Measurements from ENCODE around the gene MYBBP1A. TPM values are rescaled to one million over a fixed set of nuclear protein-coding genes. Genes with fewer than 3 reads are reported as not detected.

MYBBP1A gene
- total and polyA plus RNA-seq, 2 of the 8 experiments (the other 6 are each of a cell fraction or from before 2014, with no cell fraction given): 46.8 to 151 TPM

DNA sequence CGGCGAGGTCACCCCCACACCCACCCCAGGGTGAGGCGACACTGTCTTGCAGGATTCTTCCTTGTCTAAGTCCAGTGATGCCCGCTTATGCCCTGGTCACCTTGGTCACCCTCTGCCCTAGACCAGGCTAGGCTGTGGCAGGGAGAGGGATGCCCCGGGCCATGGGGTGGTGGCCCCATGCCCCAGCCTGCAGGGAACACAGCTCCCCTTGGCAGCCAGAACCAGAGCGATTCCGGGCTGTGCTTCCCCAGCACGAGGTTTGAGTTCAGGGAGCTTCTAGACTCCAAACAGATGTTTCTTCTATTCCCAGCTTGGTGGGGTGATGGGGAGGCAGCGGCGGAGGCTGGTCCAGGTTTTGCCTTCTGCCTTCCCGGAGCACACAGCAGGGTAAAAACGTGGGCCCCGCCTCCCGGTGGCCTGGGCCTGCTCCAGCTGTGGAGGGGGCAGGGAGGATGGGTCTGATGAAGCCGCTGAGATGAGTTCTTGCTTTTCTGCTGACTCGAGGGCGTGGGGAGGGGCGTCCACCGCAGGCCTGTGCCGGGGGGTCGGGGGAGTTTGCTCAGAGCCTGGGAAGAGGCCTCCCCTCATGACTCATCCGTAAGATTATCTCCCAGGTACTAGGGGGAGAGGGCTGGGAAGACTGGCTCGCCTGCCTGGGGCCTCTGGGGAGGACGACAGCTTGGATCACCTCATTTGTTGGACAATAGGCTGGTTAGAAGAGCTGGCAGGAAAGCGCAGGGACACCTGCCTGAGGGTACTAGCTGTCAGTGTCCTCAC lies 44.5 kb upstream of the MYBBP1A start (continued):
- TF ChIP-seq, protein P1, sequence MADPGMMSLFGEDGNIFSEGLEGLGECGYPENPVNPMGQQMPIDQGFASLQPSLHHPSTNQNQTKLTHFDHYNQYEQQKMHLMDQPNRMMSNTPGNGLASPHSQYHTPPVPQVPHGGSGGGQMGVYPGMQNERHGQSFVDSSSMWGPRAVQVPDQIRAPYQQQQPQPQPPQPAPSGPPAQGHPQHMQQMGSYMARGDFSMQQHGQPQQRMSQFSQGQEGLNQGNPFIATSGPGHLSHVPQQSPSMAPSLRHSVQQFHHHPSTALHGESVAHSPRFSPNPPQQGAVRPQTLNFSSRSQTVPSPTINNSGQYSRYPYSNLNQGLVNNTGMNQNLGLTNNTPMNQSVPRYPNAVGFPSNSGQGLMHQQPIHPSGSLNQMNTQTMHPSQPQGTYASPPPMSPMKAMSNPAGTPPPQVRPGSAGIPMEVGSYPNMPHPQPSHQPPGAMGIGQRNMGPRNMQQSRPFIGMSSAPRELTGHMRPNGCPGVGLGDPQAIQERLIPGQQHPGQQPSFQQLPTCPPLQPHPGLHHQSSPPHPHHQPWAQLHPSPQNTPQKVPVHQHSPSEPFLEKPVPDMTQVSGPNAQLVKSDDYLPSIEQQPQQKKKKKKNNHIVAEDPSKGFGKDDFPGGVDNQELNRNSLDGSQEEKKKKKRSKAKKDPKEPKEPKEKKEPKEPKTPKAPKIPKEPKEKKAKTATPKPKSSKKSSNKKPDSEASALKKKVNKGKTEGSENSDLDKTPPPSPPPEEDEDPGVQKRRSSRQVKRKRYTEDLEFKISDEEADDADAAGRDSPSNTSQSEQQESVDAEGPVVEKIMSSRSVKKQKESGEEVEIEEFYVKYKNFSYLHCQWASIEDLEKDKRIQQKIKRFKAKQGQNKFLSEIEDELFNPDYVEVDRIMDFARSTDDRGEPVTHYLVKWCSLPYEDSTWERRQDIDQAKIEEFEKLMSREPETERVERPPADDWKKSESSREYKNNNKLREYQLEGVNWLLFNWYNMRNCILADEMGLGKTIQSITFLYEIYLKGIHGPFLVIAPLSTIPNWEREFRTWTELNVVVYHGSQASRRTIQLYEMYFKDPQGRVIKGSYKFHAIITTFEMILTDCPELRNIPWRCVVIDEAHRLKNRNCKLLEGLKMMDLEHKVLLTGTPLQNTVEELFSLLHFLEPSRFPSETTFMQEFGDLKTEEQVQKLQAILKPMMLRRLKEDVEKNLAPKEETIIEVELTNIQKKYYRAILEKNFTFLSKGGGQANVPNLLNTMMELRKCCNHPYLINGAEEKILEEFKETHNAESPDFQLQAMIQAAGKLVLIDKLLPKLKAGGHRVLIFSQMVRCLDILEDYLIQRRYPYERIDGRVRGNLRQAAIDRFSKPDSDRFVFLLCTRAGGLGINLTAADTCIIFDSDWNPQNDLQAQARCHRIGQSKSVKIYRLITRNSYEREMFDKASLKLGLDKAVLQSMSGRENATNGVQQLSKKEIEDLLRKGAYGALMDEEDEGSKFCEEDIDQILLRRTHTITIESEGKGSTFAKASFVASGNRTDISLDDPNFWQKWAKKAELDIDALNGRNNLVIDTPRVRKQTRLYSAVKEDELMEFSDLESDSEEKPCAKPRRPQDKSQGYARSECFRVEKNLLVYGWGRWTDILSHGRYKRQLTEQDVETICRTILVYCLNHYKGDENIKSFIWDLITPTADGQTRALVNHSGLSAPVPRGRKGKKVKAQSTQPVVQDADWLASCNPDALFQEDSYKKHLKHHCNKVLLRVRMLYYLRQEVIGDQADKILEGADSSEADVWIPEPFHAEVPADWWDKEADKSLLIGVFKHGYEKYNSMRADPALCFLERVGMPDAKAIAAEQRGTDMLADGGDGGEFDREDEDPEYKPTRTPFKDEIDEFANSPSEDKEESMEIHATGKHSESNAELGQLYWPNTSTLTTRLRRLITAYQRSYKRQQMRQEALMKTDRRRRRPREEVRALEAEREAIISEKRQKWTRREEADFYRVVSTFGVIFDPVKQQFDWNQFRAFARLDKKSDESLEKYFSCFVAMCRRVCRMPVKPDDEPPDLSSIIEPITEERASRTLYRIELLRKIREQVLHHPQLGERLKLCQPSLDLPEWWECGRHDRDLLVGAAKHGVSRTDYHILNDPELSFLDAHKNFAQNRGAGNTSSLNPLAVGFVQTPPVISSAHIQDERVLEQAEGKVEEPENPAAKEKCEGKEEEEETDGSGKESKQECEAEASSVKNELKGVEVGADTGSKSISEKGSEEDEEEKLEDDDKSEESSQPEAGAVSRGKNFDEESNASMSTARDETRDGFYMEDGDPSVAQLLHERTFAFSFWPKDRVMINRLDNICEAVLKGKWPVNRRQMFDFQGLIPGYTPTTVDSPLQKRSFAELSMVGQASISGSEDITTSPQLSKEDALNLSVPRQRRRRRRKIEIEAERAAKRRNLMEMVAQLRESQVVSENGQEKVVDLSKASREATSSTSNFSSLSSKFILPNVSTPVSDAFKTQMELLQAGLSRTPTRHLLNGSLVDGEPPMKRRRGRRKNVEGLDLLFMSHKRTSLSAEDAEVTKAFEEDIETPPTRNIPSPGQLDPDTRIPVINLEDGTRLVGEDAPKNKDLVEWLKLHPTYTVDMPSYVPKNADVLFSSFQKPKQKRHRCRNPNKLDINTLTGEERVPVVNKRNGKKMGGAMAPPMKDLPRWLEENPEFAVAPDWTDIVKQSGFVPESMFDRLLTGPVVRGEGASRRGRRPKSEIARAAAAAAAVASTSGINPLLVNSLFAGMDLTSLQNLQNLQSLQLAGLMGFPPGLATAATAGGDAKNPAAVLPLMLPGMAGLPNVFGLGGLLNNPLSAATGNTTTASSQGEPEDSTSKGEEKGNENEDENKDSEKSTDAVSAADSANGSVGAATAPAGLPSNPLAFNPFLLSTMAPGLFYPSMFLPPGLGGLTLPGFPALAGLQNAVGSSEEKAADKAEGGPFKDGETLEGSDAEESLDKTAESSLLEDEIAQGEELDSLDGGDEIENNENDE (IDR thresholded peaks at IDR 0.05; ENCODE audit: insufficient replicate concordance, low read length): no peak
- TF ChIP-seq RAD21 (IDR thresholded peaks at IDR 0.05 in 1 of 2, conservative IDR thresholded peaks at IDR 0.05 in 1 of 2; ENCODE audit: low read depth in 2 of 2, low read length in 2 of 2) (no peak), FOSL1 (IDR thresholded peaks at IDR 0.05; ENCODE audit: insufficient read depth, low read depth, low read length) (no peak), POLR2AphosphoS5 (IDR thresholded peaks at IDR 0.05; ENCODE audit: low read depth, low read length) (no peak), RNF2 (IDR thresholded peaks at IDR 0.05; ENCODE audit: borderline replicate concordance, low read depth, low read length, missing control alignments, poor library complexity, severe bottlenecking) (no peak), JUND (IDR thresholded peaks at IDR 0.05; ENCODE audit: low read length) (peak; percentile 84), SIX5 (IDR thresholded peaks at IDR 0.05; ENCODE audit: low read depth, low read length) (no peak), EGR1 (IDR thresholded peaks at IDR 0.05; ENCODE audit: borderline replicate concordance, low read depth, low read length) (0 out of 2 replicates have a peak, but pooled peaks have one; percentile 7), CTBP2 (IDR thresholded peaks at IDR 0.05; ENCODE audit: borderline replicate concordance, insufficient read depth, insufficient read length, low read length) (peak; percentile 26)
